ENCODE data around the gene CNIH4.
"Not testable (repeated sequence)": the region's sequence is repeated elsewhere in the genome, so short reads cannot be mapped to it uniquely, and the experiment has no call there.

CNIH4 gene

DNA sequence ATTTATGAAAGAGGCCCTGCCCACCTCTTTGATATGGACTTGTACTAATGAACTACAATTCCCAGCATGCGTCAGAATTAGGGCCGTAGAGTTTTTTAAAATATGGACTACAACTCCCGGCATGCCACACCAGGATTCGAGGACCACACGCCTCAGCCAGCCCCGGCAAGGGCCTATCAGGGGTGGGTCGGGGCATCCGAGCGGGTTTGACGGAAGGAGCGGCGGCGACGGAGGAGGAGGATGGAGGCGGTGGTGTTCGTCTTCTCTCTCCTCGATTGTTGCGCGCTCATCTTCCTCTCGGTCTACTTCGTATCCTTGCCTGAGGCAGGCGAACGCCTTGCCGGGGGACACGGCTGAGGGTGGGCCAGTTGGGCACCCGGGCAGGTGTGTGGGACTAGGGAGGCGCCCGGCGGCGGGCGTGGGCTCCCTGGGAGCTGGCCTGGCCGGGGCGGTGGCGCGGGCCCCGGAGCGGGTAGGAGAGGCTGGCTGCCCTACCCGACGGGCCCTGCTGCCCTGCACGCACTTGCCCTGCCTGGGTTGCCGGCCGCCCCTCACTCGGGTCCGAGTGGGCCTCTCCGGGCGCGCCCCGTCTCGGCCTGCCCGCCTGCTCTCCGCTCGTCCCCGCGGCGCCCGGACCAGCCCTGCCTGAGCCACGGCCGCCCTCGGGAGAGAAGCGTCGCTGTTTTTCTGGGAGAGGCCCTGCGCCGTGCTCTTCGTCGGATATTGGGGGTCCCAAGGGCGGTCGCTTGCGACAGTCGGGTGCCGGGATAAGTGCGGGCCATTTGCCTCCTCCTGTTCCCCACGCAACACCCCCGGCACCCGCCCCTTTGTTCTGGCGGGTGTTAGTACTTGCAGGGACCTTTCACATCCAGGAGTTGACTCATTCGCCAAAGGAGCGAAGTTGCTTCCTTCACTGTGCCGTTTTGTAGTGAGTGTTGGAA is at the start of gene CNIH4:
Gene CNIH4 (plus strand): TSS at position 195 of the 941 bp plus-strand sequence. CDS start 46 bp downstream, at position 241.
- peak; percentile 84 for DNase-seq

DNA sequence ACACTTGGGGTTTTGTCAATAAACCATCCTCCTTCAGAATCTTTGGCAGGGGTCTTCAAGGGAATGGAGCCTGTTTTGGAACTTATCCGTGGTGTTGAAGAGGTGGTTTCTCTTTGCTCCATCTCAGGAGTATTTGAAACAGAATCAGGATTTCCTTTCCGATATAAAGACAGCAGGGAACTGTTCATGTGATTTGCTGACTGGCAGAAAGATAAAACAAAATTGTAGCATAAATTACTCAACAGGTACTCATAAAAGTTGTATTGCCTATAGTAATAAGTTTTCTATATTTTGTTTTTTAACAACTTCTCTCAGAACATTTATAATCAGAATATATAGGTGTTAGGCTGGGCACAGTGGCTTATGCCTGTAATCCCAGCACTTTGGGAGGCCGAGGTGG is 48.6 kb upstream of the CNIH4 start:
- no peak for DNase-seq

DNA sequence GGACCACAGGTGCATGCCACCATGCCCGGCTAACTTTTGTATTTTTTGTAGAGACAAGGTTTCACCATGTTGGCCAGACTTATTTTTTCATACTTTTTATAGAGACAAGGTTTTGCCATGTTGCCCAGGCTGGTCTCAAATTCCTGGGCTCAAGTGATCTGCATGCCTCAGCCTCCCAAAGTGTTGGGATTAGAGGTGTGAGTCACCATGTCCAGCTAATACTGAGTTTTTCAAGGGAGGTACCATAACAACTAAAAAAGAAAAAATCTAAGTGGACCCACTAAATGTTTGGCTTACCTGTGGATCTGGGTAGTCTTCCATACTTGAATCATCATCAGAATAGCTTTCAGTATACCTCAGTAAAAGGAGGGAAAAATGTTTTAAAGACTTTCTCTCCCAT is 45.2 kb upstream of the CNIH4 start:
- DNase-seq: not testable (repeated sequence)

DNA sequence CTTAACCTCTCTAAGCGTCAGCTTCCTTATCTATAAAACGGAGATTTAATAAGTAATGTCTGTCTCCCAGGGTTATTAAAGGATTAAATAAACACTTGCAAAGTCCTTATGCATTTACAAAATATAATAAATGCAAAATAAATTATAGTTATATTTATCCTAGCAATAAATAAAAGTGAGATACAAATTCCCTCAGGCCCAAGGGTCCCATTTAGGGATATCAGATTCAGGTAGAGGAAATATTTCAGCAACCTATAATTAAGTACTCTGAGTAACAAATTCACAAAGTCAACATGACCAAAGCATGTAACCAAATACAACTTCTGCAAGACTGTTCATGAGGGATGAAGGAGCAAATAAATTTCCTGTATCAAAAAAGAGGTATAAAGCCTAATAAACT is 44.7 kb upstream of the CNIH4 start:
- no peak for DNase-seq

DNA sequence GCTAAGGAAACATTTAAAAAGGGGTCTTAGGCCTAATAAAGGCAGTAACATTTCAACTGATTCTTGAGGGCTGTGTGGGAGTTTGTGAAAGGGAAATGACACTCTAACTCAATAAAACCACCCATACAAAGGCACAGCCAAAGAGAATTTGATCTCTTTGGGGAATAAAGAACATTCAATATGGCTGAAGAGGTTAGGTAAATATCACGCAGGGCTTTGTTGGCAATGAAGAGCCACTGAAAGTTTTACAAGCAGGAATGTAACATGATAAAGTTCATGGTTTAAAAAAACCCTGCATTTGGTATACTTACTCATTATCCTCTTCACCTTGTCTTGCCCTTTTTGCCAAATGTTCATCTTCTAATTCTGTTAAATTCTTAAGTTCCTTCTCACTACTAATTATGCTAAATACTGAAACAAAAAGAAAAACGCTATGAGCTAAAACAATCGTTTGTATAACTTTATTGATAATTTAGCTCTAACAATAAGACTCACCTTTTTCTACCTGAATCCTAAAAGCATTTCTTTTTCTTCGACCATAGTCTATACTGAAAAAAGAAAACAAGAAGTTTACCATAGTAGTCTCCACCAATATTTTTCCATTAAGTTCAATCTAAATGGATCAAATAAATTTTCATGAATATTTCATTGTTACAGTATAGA is 39.2 kb upstream of the CNIH4 start:
- no peak for DNase-seq

DNA sequence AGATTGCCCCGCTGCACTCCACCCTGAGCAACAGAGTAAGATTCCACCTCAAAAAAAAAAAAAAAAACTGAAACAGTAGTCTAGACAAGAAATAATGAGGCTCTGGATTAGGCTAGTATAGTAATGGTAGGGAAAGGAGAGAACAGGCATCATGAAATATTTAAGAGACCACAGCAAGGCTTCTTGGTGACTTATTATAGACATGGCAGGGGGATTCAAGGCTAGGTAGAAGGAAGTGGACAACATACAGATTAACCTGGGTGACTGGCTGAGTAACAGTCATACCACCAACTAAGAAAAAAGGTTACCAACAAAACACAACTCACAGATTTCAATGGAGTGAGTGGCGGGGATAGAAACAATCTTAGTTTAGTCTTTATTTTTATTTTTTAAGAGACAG is 35.0 kb upstream of the CNIH4 start:
- DNase-seq: no peak

DNA sequence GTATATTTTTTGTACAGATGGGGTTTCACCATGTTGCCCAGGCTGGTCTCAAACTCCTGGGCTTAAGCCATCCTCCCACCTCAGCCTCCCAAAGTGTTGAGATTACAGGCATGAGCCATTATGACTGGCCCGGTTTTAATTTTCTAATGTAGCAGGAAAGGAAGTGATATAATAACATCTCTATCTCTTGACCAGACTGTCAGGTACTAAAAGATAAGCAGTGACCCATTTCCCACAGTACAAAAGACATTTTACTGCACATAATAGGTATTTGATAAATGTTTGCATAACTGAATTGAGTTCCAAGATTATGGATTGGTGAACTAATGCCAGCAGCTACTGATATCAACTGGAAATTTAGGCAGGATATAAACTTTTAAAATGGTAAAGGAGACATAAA is 30.7 kb upstream of the CNIH4 start:
- DNase-seq: no peak

DNA sequence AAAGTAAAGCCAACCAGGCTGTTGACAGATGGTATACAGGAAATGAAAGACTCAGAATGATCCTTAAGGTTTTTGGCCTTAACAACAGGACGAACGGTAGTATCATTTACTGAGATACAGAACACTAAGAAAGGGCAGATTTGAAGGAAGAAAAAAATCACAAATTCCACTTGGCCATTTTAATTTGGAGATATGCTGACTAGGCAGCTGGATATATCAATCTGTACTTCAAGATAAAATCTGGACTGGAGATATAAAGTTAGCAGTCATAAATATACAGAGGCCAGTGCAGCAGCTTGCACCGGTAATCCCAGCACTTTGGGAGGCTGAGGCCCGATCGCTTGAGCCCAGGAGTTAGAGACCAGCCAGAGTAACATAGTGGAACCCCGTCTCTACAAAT is 28.0 kb upstream of the CNIH4 start:
- no peak for DNase-seq

DNA sequence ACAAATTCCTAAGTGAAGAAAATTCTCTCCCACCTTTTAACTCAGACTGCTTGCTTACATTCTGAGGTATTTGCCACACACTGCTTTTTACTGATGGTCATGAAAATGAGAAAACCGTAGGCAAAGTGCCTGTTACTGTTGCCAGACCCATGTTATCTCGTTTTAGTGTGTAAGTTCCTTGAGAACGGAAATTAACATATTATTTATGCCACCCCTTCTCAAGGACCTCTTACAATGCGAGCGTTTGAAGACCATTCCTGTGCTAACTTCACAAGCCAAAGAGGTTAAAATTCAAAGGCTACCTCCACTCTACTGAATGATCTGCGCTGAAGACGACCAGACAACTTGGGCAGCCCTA is 27.2 kb upstream of the CNIH4 start:
- no peak for DNase-seq

DNA sequence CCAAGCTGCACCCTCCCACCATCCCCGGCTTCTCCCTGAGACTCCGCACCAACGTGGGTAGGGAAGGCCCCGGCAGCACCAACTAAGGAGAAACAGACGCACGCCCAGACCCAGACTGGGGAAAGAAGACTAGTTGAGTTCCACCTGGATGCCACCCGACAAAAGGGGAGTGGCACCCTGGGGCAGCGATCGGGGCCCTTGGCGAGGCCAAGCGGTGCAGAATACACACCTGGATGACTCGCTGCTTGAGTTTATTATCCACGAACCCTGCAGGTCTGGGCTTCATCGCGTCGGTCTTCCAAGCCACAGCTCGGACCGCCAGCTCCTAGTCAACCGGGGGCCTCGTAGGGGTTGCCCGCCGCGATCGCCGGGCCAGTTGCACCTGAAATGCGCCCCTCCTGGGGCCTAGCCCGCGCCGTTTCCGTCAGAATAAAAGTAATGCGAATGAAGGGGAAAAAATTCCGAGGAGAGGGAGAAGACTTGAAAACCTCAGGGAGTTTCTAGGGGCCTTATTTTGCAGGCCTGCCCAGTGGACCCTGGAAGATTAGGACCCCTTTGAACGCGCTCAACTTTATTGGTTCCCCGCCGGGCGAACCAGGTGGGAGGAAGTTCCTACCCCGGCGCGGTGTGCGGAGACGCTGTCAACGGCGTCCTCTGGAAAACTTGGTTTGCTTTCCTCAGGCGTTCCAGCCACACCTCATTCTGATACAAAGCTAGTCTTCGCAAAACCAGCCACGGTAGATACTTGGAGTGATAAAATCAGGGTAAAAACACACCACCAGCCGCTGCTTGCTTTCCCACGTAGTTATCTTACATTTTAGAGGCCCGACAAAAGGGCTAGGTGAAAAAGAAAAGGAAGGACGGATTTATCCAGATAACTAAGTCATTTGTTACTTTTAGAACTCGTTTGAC is 26.6 kb upstream of the CNIH4 start, which contains the start of gene NVL:
Gene NVL (minus strand): TSS at position 331 of the 912 bp plus-strand sequence. CDS start 45 bp downstream, at position 286.
- peak; percentile 70 for DNase-seq

DNA sequence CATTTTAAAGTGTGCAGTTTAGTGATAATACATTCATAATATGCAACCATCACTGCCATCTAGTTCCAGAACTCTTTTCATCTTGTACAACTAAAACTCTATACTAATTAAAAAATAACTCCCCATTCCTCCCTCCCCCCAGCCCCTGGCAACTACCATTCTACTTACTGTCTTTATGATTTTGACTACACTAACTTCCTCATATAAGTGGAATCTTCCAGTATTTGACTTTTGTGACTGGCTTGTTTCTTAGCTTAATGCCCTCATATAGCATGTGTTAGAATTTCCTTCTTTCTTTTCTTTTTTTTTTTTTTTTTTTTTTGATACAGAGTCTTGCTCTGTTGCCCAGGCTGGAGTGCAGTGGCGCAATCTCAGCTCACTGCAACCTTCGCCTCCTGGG is 25.4 kb upstream of the CNIH4 start:
- no peak for DNase-seq

DNA sequence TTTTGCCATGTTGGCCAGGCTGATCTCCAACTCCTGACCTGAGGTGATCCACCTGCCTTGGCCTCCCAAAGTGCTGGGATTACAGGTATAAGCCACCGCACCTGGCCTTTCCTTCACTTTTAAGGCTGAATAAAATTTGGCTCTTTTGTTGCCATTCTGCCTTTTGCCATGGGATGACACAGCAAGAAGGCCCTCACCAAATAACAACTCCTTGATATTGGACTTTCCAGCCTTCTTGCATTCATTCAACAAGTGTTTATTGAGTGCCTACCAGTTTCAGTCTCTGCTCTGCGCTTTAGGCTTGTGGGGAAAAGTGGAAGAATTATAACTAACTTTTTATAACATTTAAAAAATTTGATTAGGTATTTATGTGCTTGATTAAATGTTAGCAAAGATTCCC is 24.9 kb upstream of the CNIH4 start:
- DNase-seq: no peak

DNA sequence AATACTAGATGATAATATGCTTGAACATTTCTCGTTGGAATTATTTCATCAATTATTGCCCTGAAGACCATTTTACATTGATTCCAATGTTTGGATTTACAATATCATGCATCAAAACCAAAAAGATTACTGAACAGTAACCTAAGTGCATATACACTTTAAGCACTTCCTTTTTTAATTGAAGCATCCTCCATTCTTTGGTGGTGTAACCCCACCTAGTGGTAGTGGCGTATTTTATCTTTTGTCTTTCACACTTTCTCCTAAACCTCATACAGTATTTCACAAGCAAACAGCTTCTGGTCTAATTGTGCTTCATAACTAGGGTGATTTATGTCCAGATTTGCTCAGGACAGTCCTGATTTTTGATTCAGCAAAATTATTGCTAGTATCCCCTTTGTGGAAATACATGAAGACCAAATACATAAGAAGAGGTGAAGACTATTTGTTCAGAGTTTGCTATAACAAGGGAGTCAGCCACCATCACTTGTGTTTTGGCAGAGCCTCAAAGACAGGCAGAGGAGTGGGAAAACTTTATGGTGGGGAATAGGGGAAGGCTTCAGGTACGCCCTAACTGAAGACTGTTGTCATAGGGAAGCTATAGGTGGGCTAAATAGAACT is 23.3 kb upstream of the CNIH4 start:
- DNase-seq: no peak

DNA sequence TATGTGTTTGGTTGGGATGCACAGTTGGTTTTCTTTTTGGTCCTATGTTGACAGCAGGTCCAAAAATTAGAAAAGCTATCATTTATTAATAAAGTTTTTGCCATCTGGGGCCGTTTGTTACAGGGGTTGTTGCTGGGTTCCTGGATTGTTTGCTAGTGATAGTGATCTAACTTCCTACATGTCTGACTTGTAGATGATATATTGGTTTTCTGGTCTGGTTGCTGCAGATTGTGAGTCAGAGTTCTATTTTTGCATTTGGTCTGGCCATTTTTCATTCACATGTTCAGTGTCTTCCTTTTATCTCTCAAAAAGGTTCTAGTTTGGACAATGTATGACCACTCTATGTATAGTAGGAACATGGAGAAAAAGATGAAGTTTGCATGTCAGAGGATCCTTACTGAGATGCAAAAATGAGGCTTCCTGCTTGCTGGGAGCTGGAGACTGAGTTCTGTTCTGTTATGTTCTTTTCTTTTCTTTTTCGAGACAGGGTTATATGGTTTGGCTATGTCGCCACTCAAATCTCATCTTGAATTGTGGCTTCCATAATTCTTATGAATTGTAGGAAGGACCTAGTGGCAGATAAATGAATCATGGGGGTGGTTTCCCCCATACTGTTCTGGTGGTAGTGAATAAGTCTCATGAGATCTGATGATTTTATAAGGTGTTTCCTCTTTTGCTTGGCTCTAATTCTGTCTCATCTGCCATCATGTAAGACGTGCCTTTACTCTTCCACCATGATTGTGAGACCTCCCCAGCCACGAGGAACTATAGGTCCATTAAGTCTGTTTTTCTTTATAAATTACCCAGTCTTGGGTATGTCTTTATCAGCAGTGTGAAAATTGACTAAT is 22.5 kb upstream of the CNIH4 start:
- no peak for DNase-seq

DNA sequence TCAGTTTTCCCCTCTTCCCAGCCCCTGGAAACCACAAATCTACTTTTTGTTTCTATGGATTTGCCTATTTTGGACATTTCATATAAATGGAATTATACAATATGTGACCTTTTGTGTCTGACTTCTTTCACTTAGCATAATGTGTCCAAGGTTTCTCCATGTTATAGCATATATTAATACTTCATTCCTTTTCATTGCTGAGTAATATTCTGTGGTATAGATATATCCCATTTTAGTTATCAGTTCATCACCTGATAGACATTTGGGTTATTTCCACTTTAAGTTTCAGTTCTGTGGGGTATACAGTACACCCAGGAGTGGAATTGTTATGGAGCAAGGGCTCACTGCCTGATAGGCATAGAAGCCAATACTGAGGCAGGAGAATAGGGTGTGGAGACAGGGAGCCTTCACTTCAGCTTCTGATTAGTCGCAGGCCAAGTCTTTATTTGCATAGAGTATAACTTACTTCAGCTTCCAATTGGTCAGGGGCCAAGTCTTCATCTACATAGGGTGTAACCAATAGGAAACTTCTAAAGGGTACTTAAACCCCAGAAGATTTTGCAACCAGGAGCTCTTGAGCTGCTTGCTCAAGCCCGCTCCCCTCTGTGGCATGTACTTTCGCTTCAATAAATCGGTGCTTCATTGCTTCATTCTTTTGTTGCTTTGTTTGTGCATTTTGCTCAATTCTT is 18.4 kb upstream of the CNIH4 start:
- DNase-seq: no peak

DNA sequence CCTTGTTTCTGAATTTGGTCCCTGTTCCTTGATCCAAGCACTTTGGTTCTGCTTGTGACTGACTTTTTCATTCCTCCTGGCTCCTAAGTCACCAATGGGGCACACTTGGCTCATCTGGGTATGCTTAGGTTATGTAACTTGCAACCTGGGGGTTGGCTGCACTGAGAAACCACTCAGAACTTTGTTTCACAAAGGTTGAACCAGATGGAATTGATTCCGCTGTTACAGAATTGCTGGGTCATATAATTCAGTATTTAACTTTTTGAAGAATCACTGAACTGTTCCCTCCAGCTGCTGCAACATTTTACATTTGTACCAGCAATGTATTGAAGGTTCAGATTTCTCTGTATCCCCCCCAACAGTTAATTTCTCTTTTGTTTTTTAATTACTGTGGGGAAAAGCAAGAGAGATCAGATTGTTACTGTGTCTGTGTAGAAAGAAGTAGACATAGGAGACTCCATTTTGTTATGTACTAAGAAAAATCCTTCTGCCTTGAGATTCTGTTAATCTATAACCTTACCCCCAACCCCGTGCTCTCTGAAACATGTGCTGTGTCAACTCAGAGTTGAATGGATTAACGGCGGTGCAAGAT is 17.1 kb upstream of the CNIH4 start:
- no peak for DNase-seq

DNA sequence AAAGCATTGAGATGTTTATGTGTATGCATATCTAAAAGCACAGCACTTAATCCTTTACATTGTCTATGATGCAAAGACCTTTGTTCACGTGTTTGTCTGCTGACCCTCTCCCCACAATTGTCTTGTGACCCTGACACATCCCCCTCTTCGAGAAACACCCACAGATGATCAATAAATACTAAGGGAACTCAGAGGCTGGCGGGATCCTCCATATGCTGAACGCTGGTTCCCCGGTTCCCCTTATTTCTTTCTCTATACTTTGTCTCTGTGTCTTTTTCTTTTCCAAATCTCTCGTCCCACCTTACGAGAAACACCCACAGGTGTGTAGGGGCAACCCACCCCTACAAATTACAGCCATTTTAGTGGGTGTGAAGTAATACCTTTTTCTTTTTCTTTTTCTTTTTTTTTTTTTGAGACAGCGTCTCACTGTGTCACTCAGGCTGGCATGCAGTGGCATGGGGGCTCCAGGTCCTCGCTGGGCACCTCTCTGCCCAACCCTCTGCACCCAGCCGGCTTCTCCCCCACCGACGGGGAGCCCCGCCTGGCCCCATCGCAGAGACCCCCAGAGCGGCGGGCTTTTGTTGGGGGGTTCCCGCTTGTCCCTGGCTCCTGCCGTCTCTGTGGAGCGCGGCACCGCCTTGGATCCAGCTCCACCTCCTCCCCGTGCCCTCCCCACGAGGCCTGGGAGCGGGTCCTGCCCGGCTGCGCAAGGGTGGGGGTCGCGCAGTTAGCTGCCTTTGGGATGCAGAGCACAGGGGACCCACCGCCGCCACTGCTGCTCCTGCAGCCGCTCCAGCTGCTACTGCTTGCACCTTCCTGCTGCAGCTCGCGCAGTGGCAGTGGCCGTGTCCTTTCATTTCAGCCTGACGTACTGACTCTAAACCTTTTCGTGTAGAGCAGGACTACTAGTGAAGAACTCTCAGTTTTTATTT is 16.0 kb upstream of the CNIH4 start:
- DNase-seq: not testable (repeated sequence)

DNA sequence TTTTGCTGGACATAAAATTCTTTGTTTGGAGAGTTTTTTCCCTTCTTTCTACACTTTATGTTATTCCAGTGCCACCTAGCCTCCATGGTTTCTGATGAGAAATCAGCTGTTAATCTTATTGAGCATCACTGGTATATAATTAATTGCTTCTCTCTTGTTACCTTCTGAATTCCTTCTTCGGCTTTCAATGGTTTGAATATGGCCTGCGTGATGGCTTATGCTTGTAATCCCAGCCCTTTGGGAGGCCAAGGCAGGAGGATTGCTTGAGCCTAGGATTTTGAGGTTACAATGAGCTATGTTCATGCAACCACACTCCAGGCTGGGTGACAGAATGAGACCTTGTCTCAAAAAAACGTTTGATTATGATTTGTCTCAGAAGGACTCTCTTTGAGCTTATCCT is 13.0 kb upstream of the CNIH4 start:
- no peak for DNase-seq

DNA sequence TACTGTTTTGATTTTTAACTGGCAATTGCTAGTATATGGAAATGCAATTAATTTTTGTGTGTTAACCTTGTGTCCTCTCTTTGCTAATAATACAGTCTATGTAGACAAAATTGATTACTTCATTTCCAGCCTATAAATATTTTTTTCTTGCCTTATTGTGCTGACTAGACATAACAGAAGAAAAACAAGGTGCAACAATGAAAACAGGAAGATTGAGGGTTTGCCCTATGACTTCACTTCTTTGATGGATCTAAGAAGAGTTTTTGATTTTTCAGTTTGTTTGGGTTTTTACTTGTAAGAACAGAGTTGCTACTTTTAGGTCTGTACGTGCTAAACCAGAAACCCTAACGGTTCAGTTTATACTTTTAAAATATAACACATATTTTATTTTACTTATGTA is 8.5 kb upstream of the CNIH4 start:
- no peak for DNase-seq

DNA sequence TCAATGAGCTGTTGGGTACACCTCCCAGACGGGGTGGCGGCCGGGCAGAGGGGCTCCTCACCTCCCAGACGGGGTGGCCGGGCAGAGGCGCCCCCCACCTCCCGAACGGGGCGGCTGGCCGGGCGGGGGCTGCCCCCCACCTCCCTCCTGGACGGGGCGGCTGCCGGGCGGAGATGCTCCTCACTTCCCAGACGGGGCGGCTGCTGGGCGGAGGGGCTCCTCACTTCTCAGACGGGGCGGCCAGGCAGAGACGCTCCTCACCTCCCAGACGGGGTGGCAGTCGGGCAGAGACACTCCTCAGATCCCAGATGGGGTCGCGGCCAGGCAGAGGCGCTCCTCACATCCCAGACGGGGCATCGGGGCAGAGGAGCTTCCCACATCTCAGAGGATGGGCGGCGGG is 7.0 kb upstream of the CNIH4 start:
- not testable (repeated sequence) for DNase-seq

Measured in activated CD4-positive, alpha-beta T cell treated with anti-CD3 and anti-CD28 coated beads for 1 hour (primary cell).